K562 (cell line): ENCODE results near the gene CEMP1. TPM values are rescaled to one million over a fixed set of nuclear protein-coding genes. Genes with fewer than 3 reads are reported as not detected.

Source experiments
- ATAC-seq: fragments of 200-7000 bp; cut with Tn5 transposase; 3 replicates; pipeline ENCODE4 v1.9.1; 2020; ENCODE audit warnings: moderate library complexity
- BruUV-seq: library from RNA; stranded (reverse); fragments of 400-500 nt; replicated peaks from 2 replicates; lab custom pipeline; 2021; lab: Mats Ljungman, UMichigan
- CTCF ChIA-PET: fragments of 300-600 bp; formaldehyde crosslinking; extraction: SDS; loops from one replicate; lab custom pipeline; 2021; ENCODE audit warnings: low intra/inter-chr PET ratio; lab: Yijun Ruan, JAX
- POLR2A ChIA-PET: fragments of 300-600, 350-650 bp; sonication (Branson Sonifier 250); formaldehyde crosslinking; extraction: SDS; loops from one replicate; lab custom pipeline; 2021; ENCODE audit warnings: antibody characterized with exemption, inconsistent platforms; lab: Yijun Ruan, JAX
- DNase-seq, 4 experiments: peaks; one replicate each; pipeline versions ENCODE4 v3.0.0 to v3.0.0-alpha.2; 2011 to 2018; ENCODE audit warnings: low spot score in 3 of 4, mixed read lengths in 3 of 4; ENCODE audit errors: extremely low read depth in 1 of 4
- FAIRE-seq: peaks from 2 replicates; lab custom pipeline; 2011; peaks lifted over from hg19 to GRCh38; lab: Jason Lieb, UNC
- H2AFZ ChIP-seq: 2 replicates; pipeline ENCODE4 v1.6.0; 2011; ENCODE audit warnings: low read depth, low read length, control low read depth, inconsistent platforms
- H3K27ac ChIP-seq: fragments of 200-600 bp; 3 replicates; pipeline ENCODE4 v1.8.0; 2011; ENCODE audit warnings: low read depth, mild to moderate bottlenecking, control low read depth, inconsistent platforms, low read length, moderate library complexity, mixed read lengths; ENCODE audit errors: extremely low read depth
- H3K27me3 ChIP-seq, 2 experiments: fragments of 300-600 bp in 1 of 2; 2 replicates in 1 of 2; 3 replicates in 1 of 2; pipeline versions ENCODE4 v1.6.0 to v1.8.0; 2011; ENCODE audit warnings: inconsistent platforms in 2 of 2, low read length in 2 of 2, mild to moderate bottlenecking in 1 of 2, mixed read lengths in 1 of 2, moderate library complexity in 1 of 2; ENCODE audit not compliant: control insufficient read depth in 2 of 2, insufficient read depth in 2 of 2
- H3K36me3 ChIP-seq: fragments of 300-600 bp; 3 replicates; pipeline ENCODE4 v1.8.0; 2011; ENCODE audit warnings: mild to moderate bottlenecking, low read length, inconsistent platforms; ENCODE audit not compliant: control insufficient read depth, insufficient read depth
- H3K4me1 ChIP-seq, 2 experiments: fragments of 200-600 bp in 1 of 2; replicated peaks in 1 of 2; 2 replicates in 1 of 2; 3 replicates in 1 of 2; pipeline versions ENCODE4 v1.5.1 to v1.8.0; 2011; ENCODE audit warnings: inconsistent platforms in 2 of 2, low read length in 2 of 2, mild to moderate bottlenecking in 1 of 2, mixed read lengths in 1 of 2, moderate library complexity in 1 of 2; ENCODE audit not compliant: control insufficient read depth in 2 of 2, insufficient read depth in 2 of 2
- H3K4me2 ChIP-seq: 2 replicates; pipeline ENCODE4 v1.6.1; 2011; ENCODE audit warnings: low read length, control low read depth, inconsistent platforms, mixed read lengths; ENCODE audit not compliant: insufficient read depth
- H3K4me3 ChIP-seq: fragments of 200-600 bp; sonication (generic), shearing (Covaris generic); 2 replicates; pipeline ENCODE4 v1.5.1; 2016; ENCODE audit warnings: control low read depth, inconsistent platforms
- H3K79me2 ChIP-seq: fragments of 200-600 bp; 3 replicates; pipeline ENCODE4 v1.8.0; 2011; ENCODE audit warnings: low read length, inconsistent platforms; ENCODE audit not compliant: control insufficient read depth, insufficient read depth
- H3K9ac ChIP-seq, 2 experiments: 2 replicates each; pipeline versions ENCODE4 v1.6.0 to v1.6.1; 2011; ENCODE audit warnings: low read depth in 2 of 2, low read length in 2 of 2, control low read depth in 1 of 2, inconsistent platforms in 1 of 2, mild to moderate bottlenecking in 1 of 2, mixed read lengths in 1 of 2; ENCODE audit not compliant: insufficient read depth in 1 of 2
- H3K9me1 ChIP-seq: one replicate; pipeline ENCODE4 v1.6.0; 2011; ENCODE audit warnings: inconsistent platforms, mild to moderate bottlenecking, low read length, moderate library complexity; ENCODE audit not compliant: control insufficient read depth, insufficient read depth
- H3K9me3 ChIP-seq: replicated peaks from 2 replicates; pipeline ENCODE4 v1.5.1; 2011; ENCODE audit warnings: low read depth, low read length, inconsistent platforms; ENCODE audit not compliant: control insufficient read depth, insufficient read depth
- H4K20me1 ChIP-seq: replicated peaks from 2 replicates; pipeline ENCODE4 v1.6.1; 2011; ENCODE audit warnings: low read length, inconsistent platforms, mixed read lengths; ENCODE audit not compliant: control insufficient read depth, insufficient read depth
- CBFB ChIP-seq: sonication (generic); formaldehyde crosslinking; IDR thresholded peaks from 2 replicates; pipeline ENCODE4 v1.4.0; 2020; ENCODE audit warnings: mild to moderate bottlenecking, missing genetic modification reagents
- DPF2 ChIP-seq: fragments of 450-650 bp; IDR thresholded peaks from 2 replicates; pipeline ENCODE4 v1.6.1; 2016
- SMARCA5 ChIP-seq: fragments of 450-650 bp; IDR thresholded peaks from 2 replicates; pipeline ENCODE4 v1.6.1; 2016
- TEAD4 ChIP-seq, 2 experiments: sonication (generic) in 1 of 2; formaldehyde crosslinking in 1 of 2; IDR thresholded peaks; 2 replicates each; pipeline versions ENCODE4 v1.6.1 to v1.8.0; 2012 to 2022; ENCODE audit warnings: borderline replicate concordance in 1 of 2, inconsistent platforms in 1 of 2, low read length in 1 of 2, mild to moderate bottlenecking in 1 of 2, missing genetic modification reagents in 1 of 2
- WGBS: fragments of 100-300 bp; shearing (Covaris generic); methylation state at CpG from one replicate; pipeline ENCODE4 v1.1.6; 2016; ENCODE audit warnings: low coverage, mixed read lengths; ENCODE audit not compliant: insufficient coverage; ENCODE audit errors: missing lambda C conversion rate; 5-methylcytosine and 5-hydroxymethylcytosine counted together
- in situ Hi-C: fragments of 300-500 bp; cut with MboI; formaldehyde crosslinking; loops from 4 replicates; pipeline ENCODE4 v1.15.0; 2018; ENCODE audit warnings: inconsistent platforms, mixed read lengths
- intact Hi-C: fragments of 100-400 bp; cut with micrococcal nuclease; formaldehyde crosslinking; loops from 2 replicates; pipeline ENCODE4 v1.14.2; 2022
- polyA plus RNA-seq, 8 experiments: library from polyadenylated mRNA; depleted of rRNA in 4 of 8; stranded (reverse) in 5 of 8; unstranded in 3 of 8; fragments of >200 nt; fragmentation: Nextera tagmentation in 2 of 8; fragmentation: Illumina TruSeq in 1 of 8; extraction: Ambion mirVana in 2 of 8; extraction: Trizol in 1 of 8; gene quantifications; 2 replicates each; pipeline versions ENCODE4 v1.2.1 to v1.2.3, GENCODE V29; 2011 to 2014; ENCODE audit warnings: inconsistent platforms in 1 of 8, missing spikeins in 1 of 8
- total RNA-seq, 7 experiments: library from RNA; depleted of rRNA in 6 of 7; stranded (reverse); fragments of >200 nt in 6 of 7; fragmentation: Illumina TruSeq in 2 of 7; extraction: Trizol in 2 of 7; gene quantifications; 2 replicates each; pipeline versions ENCODE4 v1.2.1 to v1.2.3, GENCODE V29; 2011 to 2021; ENCODE audit warnings: low replicate concordance in 1 of 7
- TF ChIP-seq, protein P1 (sequence below): fragments of 250-450 bp; sonication (Bioruptor Pico); IDR thresholded peaks from 2 replicates; pipeline ENCODE4 v1.8.0; 2022; ENCODE audit warnings: moderate library complexity, mild to moderate bottlenecking, inconsistent platforms

Gene CEMP1
- total and polyA plus RNA-seq, 9 of the 15 experiments (the other 6 are each of a cell fraction or from before 2014, with no cell fraction given) = 0.05 to 0.45 TPM; not detected in 7

GRCh38 chr16:2487517-2487842 lies 43.7 kb downstream of the CEMP1 start:
- no TSS peak for BruUV-seq
- Histone ChIP-seq H3K4me1 (peaks cover 21 to 72% of the 10 kb centered on the region in 2 experiments), H3K4me3 (no peak overlapping the region), H3K79me2 (peaks cover 67% of the 10 kb centered on the region), H3K4me2 (no peak overlapping the region), H3K9ac (peak overlapping the region in 1 of 2 experiments; percentile 72; a peak in 2 of 4 replicates), H3K36me3 (peaks cover 32% of the 10 kb centered on the region; the same call in 2 of the 3 replicates), H3K27me3 (no peaks in the 10 kb centered on the region), H2AFZ (no peak overlapping the region), H3K9me3 (no peaks in the 10 kb centered on the region), H4K20me1 (peaks cover 5% of the 10 kb centered on the region; the same call in 1 of the 2 replicates), H3K27ac (no peak overlapping the region), H3K9me1 (no peaks in the 10 kb centered on the region)
- intact Hi-C loops (no loop called here), in situ Hi-C loops (no loop called here)
- DNase-seq = no peak
- no peak for FAIRE-seq
- no peak for TF ChIP-seq DPF2
- TF ChIP-seq CBFB (CRISPR knock-in tag) = no peak
- no peak for TF ChIP-seq SMARCA5
- TF ChIP-seq TEAD4 (IDR thresholded peaks at IDR 0.05; ENCODE audit: low read length) = no peak
- no peak for TF ChIP-seq TEAD4 (CRISPR knock-in tag; IDR thresholded peaks at IDR 0.05; ENCODE audit: borderline replicate concordance)
- TF ChIP-seq, protein P1, sequence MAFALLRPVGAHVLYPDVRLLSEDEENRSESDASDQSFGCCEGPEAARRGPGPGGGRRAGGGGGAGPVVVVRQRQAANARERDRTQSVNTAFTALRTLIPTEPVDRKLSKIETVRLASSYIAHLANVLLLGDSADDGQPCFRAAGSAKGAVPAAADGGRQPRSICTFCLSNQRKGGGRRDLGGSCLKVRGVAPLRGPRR (CRISPR knock-in tag) = no peak
- ChIA-PET CTCF (no interaction called here), POLR2A (interaction anchor here (0.6 to 2.4 kb wide), 2 partner anchors 8 to 14 kb away, joined by 3 to 8 read pairs; no protein-coding TSS in a partner anchor)
- WGBS = 94% methylated on average over 8 of the region's 8 CpGs
- ATAC-seq = no peak
